ENCODE measurements around the gene SPATA17.

SPATA17 gene

GRCh38 chr1:217747156-217747769, 116.1 kb downstream of the SPATA17 start:
- no peaks in the 10 kb centered on the region for H3K9me3 ChIP-seq (ENCODE audit: control insufficient read depth, insufficient read depth, low read depth, low read length)
- TF ChIP-seq ZNF654 (tag by site-specific recombination; IDR thresholded peaks at IDR 0.05; ENCODE audit: low read depth) (peak; percentile 37), SCRT2 (tag by site-specific recombination; IDR thresholded peaks at IDR 0.05) (no peak)
- ChIA-PET CTCF (interaction anchor here (0.6 to 0.9 kb wide), 5 partner anchors 10 to 430 kb away, joined by 3 to 4 read pairs (median 3); no protein-coding TSS in a partner anchor), POLR2A (no interaction called here)
- no peaks in the 10 kb centered on the region for H3K36me3 ChIP-seq (ENCODE audit: control insufficient read depth in 2 of 2, insufficient read depth in 1 of 2, low read length in 2 of 2)
- H3K4me3 ChIP-seq (ENCODE audit: low read depth, low read length), result no peak overlapping the region
- H3K27ac ChIP-seq (ENCODE audit: extremely low read depth, low read depth, low read length), result no peak overlapping the region
- no peaks in the 10 kb centered on the region for H3K4me1 ChIP-seq (ENCODE audit: control insufficient read depth, insufficient read depth, low read length)

GRCh38 chr1:217769768-217770167, 138.6 kb downstream of the SPATA17 start:
- POLR2A ChIA-PET, result no interaction called here

More at GRCh38 chr1:217769768-217770167, 138.6 kb downstream of the SPATA17 start:
- Histone ChIP-seq H3K4me3 (ENCODE audit: low read depth, low read length) (no peak overlapping the region), H3K9me3 (ENCODE audit: control insufficient read depth, insufficient read depth, low read depth, low read length) (no peaks in the 10 kb centered on the region), H3K27ac (ENCODE audit: extremely low read depth, low read depth, low read length) (no peak overlapping the region), H3K4me1 (ENCODE audit: control insufficient read depth, insufficient read depth, low read length) (no peaks in the 10 kb centered on the region), H3K36me3 (ENCODE audit: control insufficient read depth in 2 of 2, insufficient read depth in 1 of 2, low read length in 2 of 2) (no peaks in the 10 kb centered on the region)
- TF ChIP-seq ZBTB10 (tag by site-specific recombination; IDR thresholded peaks at IDR 0.05) (no peak), ZNF664 (tag by site-specific recombination; IDR thresholded peaks at IDR 0.05) (no peak), ZNF18 (tag by site-specific recombination; IDR thresholded peaks at IDR 0.05) (no peak), ZNF514 (tag by site-specific recombination; IDR thresholded peaks at IDR 0.05) (no peak), ZNF513 (tag by site-specific recombination; IDR thresholded peaks at IDR 0.05) (no peak), ZNF37A (tag by site-specific recombination; IDR thresholded peaks at IDR 0.05) (no peak), ZBTB17 (tag by site-specific recombination; IDR thresholded peaks at IDR 0.05) (no peak), ZNF610 (tag by site-specific recombination; IDR thresholded peaks at IDR 0.05; ENCODE audit: borderline replicate concordance) (no peak), ZNF768 (tag by site-specific recombination; IDR thresholded peaks at IDR 0.05) (no peak), ZNF214 (tag by site-specific recombination; IDR thresholded peaks at IDR 0.05; ENCODE audit: borderline replicate concordance) (no peak), BCL11A (tag by site-specific recombination; IDR thresholded peaks at IDR 0.05; ENCODE audit: low read depth) (no peak), ZIC2 (tag by site-specific recombination; IDR thresholded peaks at IDR 0.05) (no peak), ZNF777 (tag by site-specific recombination; IDR thresholded peaks at IDR 0.05; ENCODE audit: borderline replicate concordance) (no peak)
- TF ChIP-seq, protein P1, sequence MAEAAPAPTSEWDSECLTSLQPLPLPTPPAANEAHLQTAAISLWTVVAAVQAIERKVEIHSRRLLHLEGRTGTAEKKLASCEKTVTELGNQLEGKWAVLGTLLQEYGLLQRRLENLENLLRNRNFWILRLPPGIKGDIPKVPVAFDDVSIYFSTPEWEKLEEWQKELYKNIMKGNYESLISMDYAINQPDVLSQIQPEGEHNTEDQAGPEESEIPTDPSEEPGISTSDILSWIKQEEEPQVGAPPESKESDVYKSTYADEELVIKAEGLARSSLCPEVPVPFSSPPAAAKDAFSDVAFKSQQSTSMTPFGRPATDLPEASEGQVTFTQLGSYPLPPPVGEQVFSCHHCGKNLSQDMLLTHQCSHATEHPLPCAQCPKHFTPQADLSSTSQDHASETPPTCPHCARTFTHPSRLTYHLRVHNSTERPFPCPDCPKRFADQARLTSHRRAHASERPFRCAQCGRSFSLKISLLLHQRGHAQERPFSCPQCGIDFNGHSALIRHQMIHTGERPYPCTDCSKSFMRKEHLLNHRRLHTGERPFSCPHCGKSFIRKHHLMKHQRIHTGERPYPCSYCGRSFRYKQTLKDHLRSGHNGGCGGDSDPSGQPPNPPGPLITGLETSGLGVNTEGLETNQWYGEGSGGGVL (tag by site-specific recombination; IDR thresholded peaks at IDR 0.05), result no peak
- TF ChIP-seq, protein P2, sequence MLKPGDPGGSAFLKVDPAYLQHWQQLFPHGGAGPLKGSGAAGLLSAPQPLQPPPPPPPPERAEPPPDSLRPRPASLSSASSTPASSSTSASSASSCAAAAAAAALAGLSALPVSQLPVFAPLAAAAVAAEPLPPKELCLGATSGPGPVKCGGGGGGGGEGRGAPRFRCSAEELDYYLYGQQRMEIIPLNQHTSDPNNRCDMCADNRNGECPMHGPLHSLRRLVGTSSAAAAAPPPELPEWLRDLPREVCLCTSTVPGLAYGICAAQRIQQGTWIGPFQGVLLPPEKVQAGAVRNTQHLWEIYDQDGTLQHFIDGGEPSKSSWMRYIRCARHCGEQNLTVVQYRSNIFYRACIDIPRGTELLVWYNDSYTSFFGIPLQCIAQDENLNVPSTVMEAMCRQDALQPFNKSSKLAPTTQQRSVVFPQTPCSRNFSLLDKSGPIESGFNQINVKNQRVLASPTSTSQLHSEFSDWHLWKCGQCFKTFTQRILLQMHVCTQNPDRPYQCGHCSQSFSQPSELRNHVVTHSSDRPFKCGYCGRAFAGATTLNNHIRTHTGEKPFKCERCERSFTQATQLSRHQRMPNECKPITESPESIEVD (tag by site-specific recombination; IDR thresholded peaks at IDR 0.05), result no peak
- TF ChIP-seq, protein P3, sequence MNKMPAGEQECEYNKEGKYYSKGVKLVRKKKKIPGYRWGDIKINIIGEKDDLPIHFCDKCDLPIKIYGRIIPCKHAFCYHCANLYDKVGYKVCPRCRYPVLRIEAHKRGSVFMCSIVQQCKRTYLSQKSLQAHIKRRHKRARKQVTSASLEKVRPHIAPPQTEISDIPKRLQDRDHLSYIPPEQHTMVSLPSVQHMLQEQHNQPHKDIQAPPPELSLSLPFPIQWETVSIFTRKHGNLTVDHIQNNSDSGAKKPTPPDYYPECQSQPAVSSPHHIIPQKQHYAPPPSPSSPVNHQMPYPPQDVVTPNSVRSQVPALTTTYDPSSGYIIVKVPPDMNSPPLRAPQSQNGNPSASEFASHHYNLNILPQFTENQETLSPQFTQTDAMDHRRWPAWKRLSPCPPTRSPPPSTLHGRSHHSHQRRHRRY (tag by site-specific recombination; IDR thresholded peaks at IDR 0.05), result no peak
- CTCF ChIA-PET, result no interaction called here

Measured in HEK293 (cell line).